Aorta (tissue), 5 donors: ENCODE measurements around the gene C3orf70. TPM values are rescaled to one million over a fixed set of nuclear protein-coding genes. Genes with fewer than 3 reads are reported as not detected.

Source experiments
- ATAC-seq: fragments of 200-7000 bp; cut with Tn5 transposase; one replicate; pipeline ENCODE4 v1.9.1; 2022; ENCODE audit warnings: moderate library complexity; ENCODE audit not compliant: low FRiP score
- DNase-seq, 2 donors: peaks; one replicate each; pipeline ENCODE4 v3.0.0-alpha.2; 2020
- H3K27ac ChIP-seq, 2 donors: one replicate each; pipeline ENCODE4 v1.5.1; 2013; ENCODE audit warnings: low read length in 2 of 2, mild to moderate bottlenecking in 2 of 2, moderate library complexity in 2 of 2, control low read depth in 1 of 2, inconsistent platforms in 1 of 2, low read depth in 1 of 2
- H3K27me3 ChIP-seq, 2 donors: one replicate each; pipeline ENCODE4 v1.6.1; 2013; ENCODE audit warnings: control low read depth in 1 of 2, low read length in 1 of 2, mild to moderate bottlenecking in 1 of 2, moderate library complexity in 1 of 2; ENCODE audit not compliant: insufficient read depth in 2 of 2, control insufficient read depth in 1 of 2
- H3K36me3 ChIP-seq, 2 donors: one replicate each; pipeline ENCODE4 v1.6.1; 2013; ENCODE audit warnings: control low read depth in 1 of 2, low read length in 1 of 2, mild to moderate bottlenecking in 1 of 2; ENCODE audit not compliant: insufficient read depth in 2 of 2, control insufficient read depth in 1 of 2
- H3K4me1 ChIP-seq, 2 donors: one replicate each; pipeline ENCODE4 v1.6.1; 2013; ENCODE audit warnings: low read length in 2 of 2, control low read depth in 1 of 2, mild to moderate bottlenecking in 1 of 2, moderate library complexity in 1 of 2; ENCODE audit not compliant: insufficient read depth in 2 of 2, control insufficient read depth in 1 of 2
- H3K4me3 ChIP-seq, 2 donors: one replicate each; pipeline ENCODE4 v1.5.1; 2013; ENCODE audit warnings: low read length in 2 of 2, control low read depth in 1 of 2, mild to moderate bottlenecking in 1 of 2
- H3K9me3 ChIP-seq: one replicate; pipeline ENCODE4 v1.6.1; 2013; ENCODE audit warnings: mild to moderate bottlenecking, low read length; ENCODE audit not compliant: control insufficient read depth
- WGBS, 2 donors: extraction: QIAGEN DNeasy Blood & Tissue Kit; methylation state at CpG; one replicate each; pipeline ENCODE4 v1.1.7; 2013; 5-methylcytosine and 5-hydroxymethylcytosine counted together
- intact Hi-C, 2 donors: fragments of 100-400 bp; cut with DNase I; formaldehyde crosslinking; loops; one replicate each; pipeline versions ENCODE4 v1.14.2 to v1.15.0; 2022
- long read RNA-seq, 2 donors: library from polyadenylated mRNA; unstranded; transcript quantifications; one replicate each; pipeline ENCODE4 v2.0.0, GENCODE V29; 2020 to 2021
- polyA plus RNA-seq, 2 donors: library from polyadenylated mRNA; stranded (reverse); fragments of 200-250 nt; gene quantifications; one replicate each; pipeline ENCODE4 v1.2.3, GENCODE V29; 2013
- total RNA-seq, 2 donors: library from RNA; stranded (reverse); fragmentation: NEBNext Ultra II Directional; extraction: Animal tissue kit (Norgen Biotek cat#: 25700); gene quantifications; one replicate each; pipeline ENCODE4 v1.2.1, GENCODE V29; 2021
- donor health status: healthy with polysubstance abuse.
- donor health status: Bipolar disorder and iron deficiency.
- donor health status: DM: no; HTN: no; CAD: no.
- donor health status: DM: no; HTN: no; CAD: no.
- donor health status: DM: yes; HTN: yes; CAD: no.

The C3orf70 gene
- 10 to 100 TPM; 17.2 to 20.4 TPM for total RNA-seq
- polyA plus RNA-seq: 1 to 10 TPM; 4.5 to 6.7 TPM
- long read RNA-seq, donor 1, full-length matches to known transcripts: 11 of 23 reads
- long read RNA-seq, donor 1, partial matches to known transcripts: 0 of 23 reads
- long read RNA-seq, donor 1, other reads (novel, unspliced or antisense): 12 of 23 reads
- long read RNA-seq, donor 2, full-length matches to known transcripts: 3 of 11 reads
- long read RNA-seq, donor 2, partial matches to known transcripts: 0 of 11 reads
- long read RNA-seq, donor 2, other reads (novel, unspliced or antisense): 8 of 11 reads

DNA sequence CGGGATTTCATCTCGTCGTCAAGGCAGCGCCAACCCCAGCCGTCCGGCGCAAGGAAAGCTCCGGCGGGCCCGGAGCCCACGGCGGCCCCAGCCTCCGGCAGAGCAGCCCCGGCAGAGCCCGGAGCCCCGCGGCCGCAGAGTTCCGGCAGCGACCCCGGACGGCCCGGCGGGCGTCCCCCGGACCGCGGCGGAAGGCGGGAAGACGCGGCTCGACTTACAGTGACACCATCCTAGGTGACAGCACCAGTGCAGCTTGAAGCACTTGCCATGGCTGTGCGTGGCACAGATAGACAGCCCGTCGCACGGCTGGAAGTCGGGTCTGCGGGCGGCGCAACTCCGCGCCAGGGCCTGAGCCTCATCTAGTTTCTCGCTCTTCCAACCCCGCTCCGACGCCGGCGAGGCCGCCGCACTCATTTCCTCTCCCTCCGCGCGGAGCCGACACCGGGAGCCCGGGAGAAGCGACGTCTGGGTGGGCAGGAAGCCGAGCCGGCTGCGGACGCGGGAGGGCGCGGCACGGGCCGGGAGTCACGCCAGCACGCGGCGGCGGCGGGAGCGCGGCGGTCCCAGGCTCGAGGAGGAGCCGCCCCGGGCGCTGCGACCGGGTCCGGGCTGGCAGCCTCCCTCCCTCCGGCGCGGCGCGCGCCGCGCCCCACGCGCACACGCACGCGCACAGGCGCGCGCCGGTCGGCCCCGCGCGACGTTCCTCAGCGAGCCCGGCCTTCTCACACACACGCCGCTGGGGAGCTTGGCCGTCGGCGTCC lies at the start of gene C3orf70:
Gene C3orf70, minus strand, starts transcription at position 651 of the 761 bp plus-strand sequence. Its CDS starts 237 bp downstream, at position 414.
- ATAC-seq (peak; percentile 81), DNase-seq (peak; percentile 75 to 89)
- Histone ChIP-seq H3K27ac (peak within 1 kb of the TSS; percentile 6 to 62), H3K27me3 (no peaks in the 10 kb centered on the region), H3K36me3 (no peaks in the 10 kb centered on the region), H3K9me3 (no peaks in the 10 kb centered on the region), H3K4me1 (peaks cover 0 to 4% of the 10 kb centered on the region in 2 donors), H3K4me3 (peak within 1 kb of the TSS; percentile 39 to 71)
- WGBS, 2 donors: 0% methylated on average over 62 to 113 of the region's 113 CpGs
- intact Hi-C loops: no loop called here

DNA sequence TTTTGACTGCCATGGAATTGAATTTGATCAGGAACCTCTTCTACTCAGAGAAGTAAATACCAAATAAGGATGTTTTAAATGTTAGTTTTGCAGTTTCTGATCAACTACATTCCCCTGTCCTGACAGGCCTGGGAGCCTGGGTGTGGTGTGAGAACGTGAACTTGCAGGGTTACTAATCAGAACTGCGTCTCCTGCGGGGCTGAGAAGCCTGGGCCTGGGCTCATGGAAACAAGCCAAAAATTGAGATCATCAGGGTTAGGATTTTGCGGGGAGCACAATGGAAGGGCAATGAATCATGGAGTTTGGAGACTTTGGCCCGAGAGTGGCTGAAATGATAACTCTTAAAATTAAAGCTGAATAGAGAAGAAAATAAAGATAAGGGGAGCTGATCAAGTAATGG lies 47.8 kb upstream of the C3orf70 start:
- Histone ChIP-seq H3K4me1 (no peaks in the 10 kb centered on the region), H3K27ac (no peak overlapping the region), H3K36me3 (peaks cover 0 to 2% of the 10 kb centered on the region in 2 donors), H3K9me3 (no peaks in the 10 kb centered on the region), H3K4me3 (no peak overlapping the region), H3K27me3 (no peaks in the 10 kb centered on the region)
- ATAC-seq (no peak), DNase-seq (no peak)
- intact Hi-C loops: no loop called here
- WGBS, 2 donors: 63 to 64% methylated on average over 5 of the region's 5 CpGs

GRCh38 chr3:185199671-185200070 lies 46.8 kb upstream of the C3orf70 start:
- intact Hi-C loops: no loop called here

DNA sequence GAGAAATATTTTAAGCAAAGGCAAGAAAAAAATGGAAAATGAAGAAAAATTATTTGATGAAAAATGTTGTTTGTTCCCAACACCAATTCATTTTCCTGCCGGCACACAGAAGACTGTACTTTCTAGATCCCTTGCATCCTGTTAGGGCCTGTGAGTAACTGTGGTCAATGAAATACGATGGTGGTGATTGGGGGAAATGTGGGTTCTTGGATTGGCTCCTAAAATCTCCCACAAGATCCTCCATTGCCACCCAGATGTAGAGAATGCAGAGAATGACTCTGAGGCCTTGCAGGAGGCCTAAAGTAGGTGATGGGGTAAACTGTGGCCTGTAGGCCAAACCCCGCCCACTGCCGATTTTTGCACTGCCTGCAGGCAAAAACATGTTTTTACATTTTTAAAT lies 46.3 kb upstream of the C3orf70 start:
- no peaks in the 10 kb centered on the region for H3K4me1 ChIP-seq
- ATAC-seq: no peak
- no peak overlapping the region for H3K4me3 ChIP-seq
- WGBS, 2 donors: 87 to 93% methylated on average over 4 of the region's 4 CpGs
- H3K36me3 ChIP-seq: peaks cover 0 to 2% of the 10 kb centered on the region in 2 donors
- intact Hi-C loops: no loop called here
- no peak overlapping the region for H3K27ac ChIP-seq
- H3K9me3 ChIP-seq: no peaks in the 10 kb centered on the region
- DNase-seq: no peak
- H3K27me3 ChIP-seq: no peaks in the 10 kb centered on the region

More at GRCh38 chr3:185199671-185200070, 46.8 kb upstream of the C3orf70 start:
- Histone ChIP-seq H3K27me3 (no peaks in the 10 kb centered on the region), H3K4me3 (no peak overlapping the region), H3K27ac (no peak overlapping the region), H3K4me1 (no peaks in the 10 kb centered on the region), H3K36me3 (peaks cover 0 to 2% of the 10 kb centered on the region in 2 donors), H3K9me3 (no peaks in the 10 kb centered on the region)
- WGBS, 2 donors: 87 to 91% methylated on average over 5 of the region's 5 CpGs
- ATAC-seq: no peak
- no peak for DNase-seq

DNA sequence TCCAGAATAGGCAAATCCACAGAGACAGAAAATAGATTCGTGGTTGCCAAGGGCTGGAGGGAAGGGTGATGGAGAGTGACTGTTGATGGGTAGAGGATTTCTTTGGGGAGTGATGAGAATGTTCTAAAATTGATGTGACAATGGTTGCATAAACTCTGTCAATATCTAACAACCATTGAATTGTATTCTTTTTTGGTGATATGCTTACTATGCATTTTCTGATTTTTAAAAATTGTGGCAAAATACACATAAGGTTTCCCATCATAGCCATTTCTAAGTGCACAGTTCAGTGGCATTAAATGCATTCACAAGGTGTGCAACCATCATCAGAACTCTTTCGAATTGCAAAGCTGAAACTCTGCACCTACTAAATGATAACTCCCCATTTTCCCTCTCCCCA lies 44.2 kb upstream of the C3orf70 start:
- 92 to 93% methylated on average over 2 of the region's 2 CpGs for WGBS, 2 donors
- ATAC-seq: no peak
- intact Hi-C loops: no loop called here
- Histone ChIP-seq H3K4me3 (no peak overlapping the region), H3K4me1 (no peaks in the 10 kb centered on the region), H3K36me3 (peaks cover 0 to 4% of the 10 kb centered on the region in 2 donors), H3K27me3 (no peaks in the 10 kb centered on the region), H3K27ac (no peak overlapping the region), H3K9me3 (no peaks in the 10 kb centered on the region)
- DNase-seq: no peak

- no peak overlapping the region for H3K27ac ChIP-seq
- H3K4me1 ChIP-seq: no peaks in the 10 kb centered on the region
- H3K27me3 ChIP-seq: no peaks in the 10 kb centered on the region
- WGBS, 2 donors: 98% methylated on average over 4 of the region's 4 CpGs
- DNase-seq (no peak), ATAC-seq (no peak)
- intact Hi-C loops: no loop called here
- H3K9me3 ChIP-seq: no peaks in the 10 kb centered on the region
- no peak overlapping the region for H3K4me3 ChIP-seq
- H3K36me3 ChIP-seq: peaks cover 0 to 2% of the 10 kb centered on the region in 2 donors
Observed at GRCh38 chr3:185195652-185196051, 42.8 kb upstream of the C3orf70 start.

- peaks cover 0 to 2% of the 10 kb centered on the region in 2 donors for H3K36me3 ChIP-seq
- intact Hi-C loops: no loop called here
- H3K4me1 ChIP-seq: no peaks in the 10 kb centered on the region
- H3K27ac ChIP-seq: no peak overlapping the region
- H3K9me3 ChIP-seq: no peaks in the 10 kb centered on the region
- no peak overlapping the region for H3K4me3 ChIP-seq
- H3K27me3 ChIP-seq: no peaks in the 10 kb centered on the region
- DNase-seq (no peak), ATAC-seq (no peak)
Observed at GRCh38 chr3:185188816-185189215, 36.0 kb upstream of the C3orf70 start.

- H3K27me3 ChIP-seq: no peaks in the 10 kb centered on the region
- intact Hi-C loops: no loop called here
- H3K36me3 ChIP-seq: peaks cover 0 to 2% of the 10 kb centered on the region in 2 donors
- H3K9me3 ChIP-seq: no peaks in the 10 kb centered on the region
- DNase-seq (no peak), ATAC-seq (no peak)
- no peak overlapping the region for H3K4me3 ChIP-seq
- H3K4me1 ChIP-seq: no peaks in the 10 kb centered on the region
- H3K27ac ChIP-seq: no peak overlapping the region
- WGBS, 2 donors: 88 to 93% methylated on average over 2 of the region's 2 CpGs
Observed at GRCh38 chr3:185187391-185187790, 34.5 kb upstream of the C3orf70 start.
